ENCODE data around the gene HDDC3. TPM values are rescaled to one million over a fixed set of nuclear protein-coding genes. Genes with fewer than 3 reads are reported as not detected.

Gene HDDC3
- polyA plus RNA-seq, 1 donor (not counting 4 experiments of a cell fraction or from before 2014, with no cell fraction given): 11.8 TPM

- Histone ChIP-seq H3K27me3 (ENCODE audit: control insufficient read depth, extremely low read depth, insufficient read depth, low read length) (no peaks in the 10 kb centered on the region), H3K36me3 (ENCODE audit: control insufficient read depth in 2 of 2, extremely low read depth in 1 of 2, insufficient read depth in 2 of 2, low read length in 2 of 2) (no peaks in the 10 kb centered on the region), H3K9me1 (ENCODE audit: control insufficient read depth, extremely low read depth, insufficient read depth, low read length) (no peaks in the 10 kb centered on the region), H3K4me2 (ENCODE audit: control insufficient read depth, extremely low read depth, insufficient read depth, low read depth, low read length) (no peak overlapping the region), H3K4me3 (ENCODE audit: control insufficient read depth in 2 of 3, extremely low read depth in 1 of 3, insufficient read depth in 2 of 3, low read depth in 1 of 3, low read length in 3 of 3) (no peak overlapping the region), H4K20me1 (ENCODE audit: control insufficient read depth, extremely low read depth, insufficient read depth, low read length) (no peaks in the 10 kb centered on the region), H2AFZ (ENCODE audit: control insufficient read depth, low read length) (no peak overlapping the region), H3K9me3 (ENCODE audit: control insufficient read depth, low read depth, low read length) (no peaks in the 10 kb centered on the region), H3K4me1 (ENCODE audit: control insufficient read depth, extremely low read depth, insufficient read depth, low read length) (no peaks in the 10 kb centered on the region), H3K9ac (ENCODE audit: control insufficient read depth, extremely low read depth, insufficient read depth, low read length) (no peak overlapping the region), H3K27ac (ENCODE audit: control insufficient read depth, insufficient read depth, low read length) (no peak overlapping the region), H3K79me2 (ENCODE audit: control insufficient read depth, insufficient read depth, low read length) (no peaks in the 10 kb centered on the region)
- dilution Hi-C loops (cut with MboI; ENCODE audit: extremely low pct_ligation_motif_present, low sequenced_read_pairs): no loop called here
- FAIRE-seq (no peak), DNase-seq (ENCODE audit: low read depth, low spot score) (no peak)
- TF ChIP-seq EZH2 (IDR thresholded peaks at IDR 0.05; ENCODE audit: low read length): no peak
- TF ChIP-seq, protein P1, sequence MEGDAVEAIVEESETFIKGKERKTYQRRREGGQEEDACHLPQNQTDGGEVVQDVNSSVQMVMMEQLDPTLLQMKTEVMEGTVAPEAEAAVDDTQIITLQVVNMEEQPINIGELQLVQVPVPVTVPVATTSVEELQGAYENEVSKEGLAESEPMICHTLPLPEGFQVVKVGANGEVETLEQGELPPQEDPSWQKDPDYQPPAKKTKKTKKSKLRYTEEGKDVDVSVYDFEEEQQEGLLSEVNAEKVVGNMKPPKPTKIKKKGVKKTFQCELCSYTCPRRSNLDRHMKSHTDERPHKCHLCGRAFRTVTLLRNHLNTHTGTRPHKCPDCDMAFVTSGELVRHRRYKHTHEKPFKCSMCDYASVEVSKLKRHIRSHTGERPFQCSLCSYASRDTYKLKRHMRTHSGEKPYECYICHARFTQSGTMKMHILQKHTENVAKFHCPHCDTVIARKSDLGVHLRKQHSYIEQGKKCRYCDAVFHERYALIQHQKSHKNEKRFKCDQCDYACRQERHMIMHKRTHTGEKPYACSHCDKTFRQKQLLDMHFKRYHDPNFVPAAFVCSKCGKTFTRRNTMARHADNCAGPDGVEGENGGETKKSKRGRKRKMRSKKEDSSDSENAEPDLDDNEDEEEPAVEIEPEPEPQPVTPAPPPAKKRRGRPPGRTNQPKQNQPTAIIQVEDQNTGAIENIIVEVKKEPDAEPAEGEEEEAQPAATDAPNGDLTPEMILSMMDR (optimal IDR thresholded peaks at IDR 0.05 in 1 of 3, IDR thresholded peaks at IDR 0.05 in 1 of 3, conservative IDR thresholded peaks at IDR 0.05 in 1 of 3; ENCODE audit: extremely low read depth in 1 of 3, insufficient read depth in 2 of 3, low read length in 3 of 3): no peak
These were observed 40.9 kb downstream of the HDDC3 start for GRCh38 chr15:90891346-90891949.

GRCh38 chr15:90890839-90891238 is 41.5 kb downstream of the HDDC3 start:
- no peak for FAIRE-seq
- Histone ChIP-seq H3K4me1 (ENCODE audit: control insufficient read depth, extremely low read depth, insufficient read depth, low read length) (no peaks in the 10 kb centered on the region), H3K9me3 (ENCODE audit: control insufficient read depth, low read depth, low read length) (no peaks in the 10 kb centered on the region), H3K36me3 (ENCODE audit: control insufficient read depth in 2 of 2, extremely low read depth in 1 of 2, insufficient read depth in 2 of 2, low read length in 2 of 2) (no peaks in the 10 kb centered on the region), H3K27ac (ENCODE audit: control insufficient read depth, insufficient read depth, low read length) (no peak overlapping the region), H3K4me2 (ENCODE audit: control insufficient read depth, extremely low read depth, insufficient read depth, low read depth, low read length) (no peak overlapping the region), H3K4me3 (ENCODE audit: control insufficient read depth in 2 of 3, extremely low read depth in 1 of 3, insufficient read depth in 2 of 3, low read depth in 1 of 3, low read length in 3 of 3) (no peak overlapping the region), H4K20me1 (ENCODE audit: control insufficient read depth, extremely low read depth, insufficient read depth, low read length) (no peaks in the 10 kb centered on the region), H3K79me2 (ENCODE audit: control insufficient read depth, insufficient read depth, low read length) (no peaks in the 10 kb centered on the region), H3K9ac (ENCODE audit: control insufficient read depth, extremely low read depth, insufficient read depth, low read length) (no peak overlapping the region), H3K9me1 (ENCODE audit: control insufficient read depth, extremely low read depth, insufficient read depth, low read length) (no peaks in the 10 kb centered on the region), H2AFZ (ENCODE audit: control insufficient read depth, low read length) (no peak overlapping the region), H3K27me3 (ENCODE audit: control insufficient read depth, extremely low read depth, insufficient read depth, low read length) (no peaks in the 10 kb centered on the region)
- TF ChIP-seq, protein P1 (optimal IDR thresholded peaks at IDR 0.05 in 1 of 3, IDR thresholded peaks at IDR 0.05 in 1 of 3, conservative IDR thresholded peaks at IDR 0.05 in 1 of 3; ENCODE audit: extremely low read depth in 1 of 3, insufficient read depth in 2 of 3, low read length in 3 of 3): no peak
- TF ChIP-seq EZH2 (IDR thresholded peaks at IDR 0.05; ENCODE audit: low read length): no peak
- DNase-seq (ENCODE audit: low read depth, low spot score): no peak
- dilution Hi-C loops (cut with MboI; ENCODE audit: extremely low pct_ligation_motif_present, low sequenced_read_pairs): no loop called here
